Tibial nerve (tissue), 4 donors: ENCODE measurements around the gene SEPTIN7. TPM values are rescaled to one million over a fixed set of nuclear protein-coding genes. Genes with fewer than 3 reads are reported as not detected.
A peak's percentile ranks its signal among the peaks of the same experiment; 100 is the strongest.

Experiments used
- DNase-seq, 2 donors: peaks; one replicate each; pipeline ENCODE4 v3.0.0-alpha.2; 2019; ENCODE audit warnings: low spot score in 2 of 2
- H3K27ac ChIP-seq, 4 donors: fragments of 200-600 bp; sonication (generic) in 3 of 4; one replicate each; pipeline ENCODE4 v1.5.1; 2017 to 2019; ENCODE audit warnings: mild to moderate bottlenecking in 1 of 4
- H3K27me3 ChIP-seq, 2 donors: fragments of 200-600 bp; sonication (generic) in 1 of 2; one replicate each; pipeline versions ENCODE4 v1.5.1 to v1.6.0; 2017 to 2019
- H3K36me3 ChIP-seq, 3 donors: fragments of 200-600 bp; sonication (generic); one replicate each; pipeline ENCODE4 v1.5.1; 2018 to 2019
- H3K4me1 ChIP-seq, 4 donors: fragments of 200-600 bp; sonication (generic) in 3 of 4; one replicate each; pipeline ENCODE4 v1.5.1; 2017 to 2019
- H3K4me3 ChIP-seq, 4 donors: fragments of 200-600 bp; sonication (generic) in 3 of 4; one replicate each; pipeline ENCODE4 v1.5.1; 2017 to 2019; ENCODE audit warnings: mild to moderate bottlenecking in 1 of 4, moderate library complexity in 1 of 4
- H3K9me3 ChIP-seq, 4 donors: fragments of 200-600 bp; sonication (generic) in 3 of 4; one replicate each; pipeline ENCODE4 v1.5.1; 2017 to 2019
- CTCF ChIP-seq, 5 experiments: fragments of 200-600 bp in 3 of 5; fragments of 450-650 bp in 2 of 5; sonication (generic) in 3 of 5; IDR thresholded peaks; one replicate each; pipeline ENCODE4 v1.5.1; 2016 to 2019; ENCODE audit warnings: antibody characterized with exemption in 5 of 5, mild to moderate bottlenecking in 3 of 5, moderate library complexity in 2 of 5
- EP300 ChIP-seq, 2 donors: sonication (generic); formaldehyde crosslinking; IDR thresholded peaks; one replicate each; pipeline ENCODE4 v1.6.1; 2017; ENCODE audit warnings: antibody characterized with exemption in 2 of 2, mild to moderate bottlenecking in 1 of 2
- POLR2A ChIP-seq, 2 donors: fragments of 450-650 bp; IDR thresholded peaks; one replicate each; pipeline ENCODE4 v1.6.1; 2017; ENCODE audit warnings: antibody characterized with exemption in 2 of 2, mild to moderate bottlenecking in 2 of 2, moderate library complexity in 2 of 2
- WGBS, 2 donors: methylation state at CpG; one replicate each; pipeline ENCODE4 v1.1.5; 2018; 5-methylcytosine and 5-hydroxymethylcytosine counted together
- total RNA-seq, 4 donors: library from RNA; depleted of rRNA; stranded (reverse); fragments of >200 nt; gene quantifications; one replicate each; pipeline ENCODE4 v1.1.0, GENCODE V29; 2016

SEPTIN7 gene
- total RNA-seq, 4 donors from 2014 or later: 158 to 214 (median 188) TPM

GRCh38 chr7:35828817-35829216 is 28.0 kb downstream of the SEPTIN7 start:
- no peaks in the 10 kb centered on the region for H3K27me3 ChIP-seq
- H3K36me3 ChIP-seq: peaks cover 0 to 8% (median 0%) of the 10 kb centered on the region in 3 donors
- 85 to 86% methylated on average over 6 of the region's 6 CpGs for WGBS, 2 donors
- TF ChIP-seq CTCF (IDR thresholded peaks at IDR 0.05) (no peak), POLR2A (IDR thresholded peaks at IDR 0.05) (no peak), EP300 (IDR thresholded peaks at IDR 0.05) (no peak)
- no peaks in the 10 kb centered on the region for H3K9me3 ChIP-seq
- H3K27ac ChIP-seq: no peak overlapping the region
- H3K4me1 ChIP-seq: peaks cover 0 to 89% (median 33%) of the 10 kb centered on the region in 4 donors
- no peak overlapping the region for H3K4me3 ChIP-seq
- no peak for DNase-seq

- TF ChIP-seq CTCF (IDR thresholded peaks at IDR 0.05) (no peak), POLR2A (IDR thresholded peaks at IDR 0.05) (no peak), EP300 (IDR thresholded peaks at IDR 0.05) (no peak)
- Histone ChIP-seq H3K4me3 (no peak overlapping the region), H3K9me3 (no peaks in the 10 kb centered on the region), H3K27ac (peak overlapping the region in 2 of 4 donors; percentile 36 to 47), H3K4me1 (peaks cover 0 to 75% (median 27%) of the 10 kb centered on the region in 4 donors), H3K36me3 (peaks cover 0 to 24% (median 0%) of the 10 kb centered on the region in 3 donors), H3K27me3 (no peaks in the 10 kb centered on the region)
- no peak for DNase-seq
Observed at GRCh38 chr7:35831208-35831607, 30.4 kb downstream of the SEPTIN7 start.

- no peaks in the 10 kb centered on the region for H3K27me3 ChIP-seq
- 96 to 100% methylated on average over 1 of the region's 1 CpG for WGBS, 2 donors
- peaks cover 0 to 33% (median 0%) of the 10 kb centered on the region in 4 donors for H3K4me1 ChIP-seq
- no peak for TF ChIP-seq EP300 (IDR thresholded peaks at IDR 0.05)
- TF ChIP-seq CTCF (IDR thresholded peaks at IDR 0.05): no peak
- TF ChIP-seq POLR2A (IDR thresholded peaks at IDR 0.05): no peak
- no peak for DNase-seq
- H3K27ac ChIP-seq: no peak overlapping the region
- no peak overlapping the region for H3K4me3 ChIP-seq
- peaks cover 0 to 14% (median 0%) of the 10 kb centered on the region in 3 donors for H3K36me3 ChIP-seq
- H3K9me3 ChIP-seq: no peaks in the 10 kb centered on the region
Observed at GRCh38 chr7:35839860-35840854, 39.3 kb downstream of the SEPTIN7 start.

GRCh38 chr7:35846816-35847412 is 46.1 kb downstream of the SEPTIN7 start:
- no peak overlapping the region for H3K4me3 ChIP-seq
- no peak for TF ChIP-seq EP300 (IDR thresholded peaks at IDR 0.05)
- TF ChIP-seq CTCF (IDR thresholded peaks at IDR 0.05): no peak
- no peak for TF ChIP-seq POLR2A (IDR thresholded peaks at IDR 0.05)
- H3K36me3 ChIP-seq: peaks cover 0 to 35% (median 0%) of the 10 kb centered on the region in 3 donors
- no peaks in the 10 kb centered on the region for H3K9me3 ChIP-seq
- no peak overlapping the region for H3K27ac ChIP-seq
- H3K4me1 ChIP-seq: peaks cover 0 to 38% (median 4%) of the 10 kb centered on the region in 4 donors
- no peak for DNase-seq
- WGBS, 2 donors: 90 to 94% methylated on average over 11 of the region's 11 CpGs
- H3K27me3 ChIP-seq: no peaks in the 10 kb centered on the region

GRCh38 chr7:35848725-35849124 is 47.9 kb downstream of the SEPTIN7 start:
- no peak for TF ChIP-seq CTCF (IDR thresholded peaks at IDR 0.05)

More at GRCh38 chr7:35848725-35849124, 47.9 kb downstream of the SEPTIN7 start:
- DNase-seq: no peak
- Histone ChIP-seq H3K27me3 (no peaks in the 10 kb centered on the region), H3K4me1 (peaks cover 0 to 50% (median 7%) of the 10 kb centered on the region in 4 donors), H3K27ac (no peak overlapping the region), H3K4me3 (no peak overlapping the region), H3K9me3 (no peaks in the 10 kb centered on the region), H3K36me3 (peaks cover 0 to 35% (median 0%) of the 10 kb centered on the region in 3 donors)
- 57 to 73% methylated on average over 2 of the region's 2 CpGs for WGBS, 2 donors
